IMR-90 (cell line): ENCODE data around the gene AGAP1. TPM values are rescaled to one million over a fixed set of nuclear protein-coding genes. Genes with fewer than 3 reads are reported as not detected.

Experiments
- ATAC-seq: fragments of 200-7000 bp; cut with Tn5 transposase; 2 replicates; pipeline ENCODE4 v1.9.1; 2020; ENCODE audit warnings: low read depth, mild to moderate bottlenecking, moderate library complexity
- BruUV-seq: library from RNA; stranded (reverse); fragments of 400-500 nt; replicated peaks from 2 replicates; lab custom pipeline; 2021; lab: Mats Ljungman, UMichigan
- CTCF ChIA-PET: fragments of 300-600 bp; formaldehyde crosslinking; extraction: SDS; loops from one replicate; lab custom pipeline; 2021; ENCODE audit warnings: antibody characterized with exemption; lab: Yijun Ruan, JAX
- POLR2A ChIA-PET: fragments of 300-600 bp; sonication (Branson Sonifier 250); formaldehyde crosslinking; loops from one replicate; lab custom pipeline; 2022; ENCODE audit warnings: antibody characterized with exemption; ENCODE audit not compliant: unreplicated experiment; lab: Charles Lee
- DNase-seq: peaks from one replicate; pipeline ENCODE4 v3.0.0; 2013
- H2AFZ ChIP-seq: replicated peaks from 2 replicates; pipeline ENCODE3; 2013; ENCODE audit warnings: low read length, mild to moderate bottlenecking; ENCODE audit not compliant: poor library complexity
- H2AK5ac ChIP-seq: 2 replicates; pipeline ENCODE4 v1.6.1; 2013; ENCODE audit warnings: low read depth, low read length, inconsistent platforms
- H2AK9ac ChIP-seq: replicated peaks from 2 replicates; pipeline ENCODE3; 2013; ENCODE audit warnings: mild to moderate bottlenecking, low read depth, low read length, moderate library complexity; ENCODE audit not compliant: poor library complexity
- H2BK120ac ChIP-seq: 2 replicates; pipeline ENCODE4 v1.6.1; 2013; ENCODE audit warnings: low read depth, low read length, inconsistent platforms
- H2BK15ac ChIP-seq: 3 replicates; pipeline ENCODE4 v1.6.1; 2013; ENCODE audit warnings: low read depth, low read length, inconsistent platforms
- H2BK20ac ChIP-seq: 2 replicates; pipeline ENCODE4 v1.6.1; 2013; ENCODE audit warnings: low read depth, mild to moderate bottlenecking, inconsistent platforms, low read length, moderate library complexity
- H2BK5ac ChIP-seq: 2 replicates; pipeline ENCODE4 v1.6.1; 2013; ENCODE audit warnings: mild to moderate bottlenecking, low read depth, low read length, inconsistent platforms; ENCODE audit not compliant: poor library complexity, severe bottlenecking
- H3K14ac ChIP-seq: replicated peaks from 2 replicates; pipeline ENCODE4 v1.6.1; 2013; ENCODE audit warnings: low read depth, low read length, inconsistent platforms
- H3K18ac ChIP-seq: 2 replicates; pipeline ENCODE4 v1.6.1; 2013; ENCODE audit warnings: low read depth, low read length, control low read depth
- H3K23ac ChIP-seq: 2 replicates; pipeline ENCODE4 v1.6.1; 2013; ENCODE audit warnings: low read depth, low read length, inconsistent platforms
- H3K27ac ChIP-seq: 2 replicates; pipeline ENCODE4 v1.5.1; 2013; ENCODE audit warnings: mild to moderate bottlenecking, control low read depth, low read length; ENCODE audit not compliant: insufficient read depth
- H3K27me3 ChIP-seq: 2 replicates; pipeline ENCODE4 v1.6.1; 2013; ENCODE audit warnings: low read length; ENCODE audit not compliant: control insufficient read depth, insufficient read depth
- H3K36me3 ChIP-seq: 2 replicates; pipeline ENCODE4 v1.6.1; 2013; ENCODE audit warnings: low read length, mixed read lengths; ENCODE audit not compliant: control insufficient read depth, insufficient read depth
- H3K4ac ChIP-seq: 2 replicates; pipeline ENCODE4 v1.6.1; 2013; ENCODE audit warnings: low read depth, low read length, inconsistent platforms
- H3K4me1 ChIP-seq: 2 replicates; pipeline ENCODE4 v1.6.1; 2013; ENCODE audit warnings: low read length, mixed read lengths; ENCODE audit not compliant: control insufficient read depth, insufficient read depth
- H3K4me2 ChIP-seq: 2 replicates; pipeline ENCODE4 v1.6.1; 2013; ENCODE audit warnings: low read depth, mild to moderate bottlenecking, control low read depth, low read length, moderate library complexity
- H3K4me3 ChIP-seq: 2 replicates; pipeline ENCODE4 v1.5.1; 2013; ENCODE audit warnings: low read depth, mild to moderate bottlenecking, control low read depth, low read length, moderate library complexity; ENCODE audit not compliant: insufficient read depth
- H3K56ac ChIP-seq: 2 replicates; pipeline ENCODE4 v1.6.1; 2013; ENCODE audit warnings: low read length, inconsistent platforms; ENCODE audit not compliant: insufficient read depth; ENCODE audit errors: extremely low read depth
- H3K79me1 ChIP-seq, 2 experiments: 2 replicates each; pipeline ENCODE4 v1.6.1; 2013; ENCODE audit warnings: low read length in 2 of 2, inconsistent platforms in 1 of 2, low read depth in 1 of 2
- H3K9ac ChIP-seq: 2 replicates; pipeline ENCODE4 v1.6.1; 2013; ENCODE audit warnings: low read depth, low read length, control low read depth
- H3K9me1 ChIP-seq: 2 replicates; pipeline ENCODE4 v1.6.1; 2013; ENCODE audit warnings: low read length, inconsistent platforms; ENCODE audit not compliant: insufficient read depth
- H3K9me3 ChIP-seq: 2 replicates; pipeline ENCODE4 v1.6.1; 2013; ENCODE audit warnings: low read length; ENCODE audit not compliant: control insufficient read depth, insufficient read depth
- H4K20me1 ChIP-seq: 2 replicates; pipeline ENCODE4 v1.6.1; 2013; ENCODE audit warnings: low read length, inconsistent platforms; ENCODE audit not compliant: insufficient read depth
- H4K5ac ChIP-seq: 2 replicates; pipeline ENCODE4 v1.6.1; 2013; ENCODE audit warnings: mild to moderate bottlenecking, low read depth, low read length, control low read depth
- H4K8ac ChIP-seq, 2 experiments: 2 replicates each; pipeline ENCODE4 v1.6.1; 2013; ENCODE audit warnings: low read depth in 2 of 2, low read length in 2 of 2, control low read depth in 1 of 2, inconsistent platforms in 1 of 2
- H4K91ac ChIP-seq: 2 replicates; pipeline ENCODE4 v1.6.1; 2013; ENCODE audit warnings: low read depth, low read length, inconsistent platforms; ENCODE audit not compliant: insufficient read depth
- BHLHE40 ChIP-seq: fragments of 150-350 bp; IDR thresholded peaks from 2 replicates; pipeline ENCODE4 v1.6.1; 2016; ENCODE audit warnings: mild to moderate bottlenecking, low read depth, low read length
- CEBPB ChIP-seq: IDR thresholded peaks from 2 replicates; pipeline ENCODE4 v1.6.1; 2012; ENCODE audit warnings: low read depth, low read length, improper control_type of control experiment
- CHD1 ChIP-seq: IDR thresholded peaks from 2 replicates; pipeline ENCODE4 v1.6.1; 2012; ENCODE audit warnings: low read depth, low read length, improper control_type of control experiment
- FOS ChIP-seq: fragments of 150-350 bp; IDR thresholded peaks from 2 replicates; pipeline ENCODE4 v1.6.1; 2016; ENCODE audit warnings: low read depth, low read length
- MAFK ChIP-seq: IDR thresholded peaks from 2 replicates; pipeline ENCODE4 v1.6.1; 2012; ENCODE audit warnings: low read depth, low read length, improper control_type of control experiment
- MAZ ChIP-seq: IDR thresholded peaks from 2 replicates; pipeline ENCODE4 v1.6.1; 2012; ENCODE audit warnings: low read depth, mild to moderate bottlenecking, low read length, improper control_type of control experiment, moderate library complexity, borderline replicate concordance
- MXI1 ChIP-seq: IDR thresholded peaks from 2 replicates; pipeline ENCODE4 v1.6.1; 2012; ENCODE audit warnings: low read depth, mild to moderate bottlenecking, low read length, moderate library complexity, borderline replicate concordance
- NFE2L2 ChIP-seq: fragments of 150-350 bp; IDR thresholded peaks from 2 replicates; pipeline ENCODE4 v1.6.1; 2016; ENCODE audit warnings: low read depth, mild to moderate bottlenecking, low read length
- POLR2A ChIP-seq: IDR thresholded peaks from 2 replicates; pipeline ENCODE4 v1.6.1; 2012; ENCODE audit warnings: mild to moderate bottlenecking, low read depth, low read length
- RAD21 ChIP-seq: IDR thresholded peaks from 2 replicates; pipeline ENCODE4 v1.6.1; 2012; ENCODE audit warnings: low read length, improper control_type of control experiment
- RCOR1 ChIP-seq: IDR thresholded peaks from 2 replicates; pipeline ENCODE4 v1.6.1; 2012; ENCODE audit warnings: mild to moderate bottlenecking, low read length, improper control_type of control experiment; ENCODE audit not compliant: insufficient replicate concordance
- RFX5 ChIP-seq: IDR thresholded peaks from 2 replicates; pipeline ENCODE4 v1.8.0; 2012; ENCODE audit warnings: low read depth, mild to moderate bottlenecking, low read length, moderate library complexity
- SMC3 ChIP-seq: fragments of 150-350 bp; IDR thresholded peaks from 2 replicates; pipeline ENCODE4 v1.6.1; 2016; ENCODE audit warnings: low read depth, mild to moderate bottlenecking, antibody characterized with exemption, low read length, moderate library complexity
- WGBS, 2 experiments: methylation state at CpG; one replicate each; pipeline versions ENCODE4 v1.1.5 to v1.1.7; 2013; ENCODE audit warnings: missing lambda C conversion rate in 2 of 2; ENCODE audit not compliant: insufficient read length in 1 of 2; ENCODE audit errors: extremely low coverage in 2 of 2; 5-methylcytosine and 5-hydroxymethylcytosine counted together
- dilution Hi-C: fragments of 300-500 bp; cut with HindIII; formaldehyde crosslinking; loops from one replicate; pipeline ENCODE4 v1.14.3; 2018; ENCODE audit warnings: low sequenced_read_pairs; ENCODE audit not compliant: unreplicated experiment
- in situ Hi-C: fragments of 300-500 bp; cut with MboI; formaldehyde crosslinking; loops from 3 replicates; pipeline ENCODE4 v1.14.3; 2019; ENCODE audit warnings: low sequenced_read_pairs, inconsistent platforms, mixed read lengths
- intact Hi-C: fragments of 100-400 bp; cut with micrococcal nuclease; formaldehyde crosslinking; loops from 2 replicates; pipeline ENCODE4 v1.10.0; 2022
- polyA plus RNA-seq, 3 experiments: library from polyadenylated mRNA; depleted of rRNA; stranded (reverse); fragments of >200 nt; gene quantifications; 2 replicates each; pipeline ENCODE4 v1.2.3, GENCODE V29; 2012; ENCODE audit warnings: low replicate concordance in 1 of 3
- total RNA-seq: library from RNA; depleted of rRNA; stranded (reverse); fragments of >200 nt; gene quantifications from 2 replicates; pipeline ENCODE4 v1.2.3, GENCODE V29; 2012
- TF ChIP-seq, protein P1 (sequence below): fragments of 150-350 bp; IDR thresholded peaks from 2 replicates; pipeline ENCODE4 v1.6.1; 2016; ENCODE audit warnings: low read depth, mild to moderate bottlenecking, low read length, moderate library complexity, borderline replicate concordance
- TF ChIP-seq, protein P2 (sequence below): fragments of 150-350 bp; IDR thresholded peaks from 2 replicates; pipeline ENCODE4 v1.6.1; 2017; ENCODE audit warnings: mild to moderate bottlenecking, antibody characterized with exemption, low read length, low read depth
- TF ChIP-seq, protein P3 (sequence below): conservative IDR thresholded peaks from 2 replicates; pipeline ENCODE4 v1.5.1; 2012; ENCODE audit warnings: mild to moderate bottlenecking, low read depth, low read length, improper control_type of control experiment

AGAP1 gene
- total and polyA plus RNA-seq, 2 of the 4 experiments (the other 2 are of a cell fraction), result 15.1 to 16.4 TPM

DNA sequence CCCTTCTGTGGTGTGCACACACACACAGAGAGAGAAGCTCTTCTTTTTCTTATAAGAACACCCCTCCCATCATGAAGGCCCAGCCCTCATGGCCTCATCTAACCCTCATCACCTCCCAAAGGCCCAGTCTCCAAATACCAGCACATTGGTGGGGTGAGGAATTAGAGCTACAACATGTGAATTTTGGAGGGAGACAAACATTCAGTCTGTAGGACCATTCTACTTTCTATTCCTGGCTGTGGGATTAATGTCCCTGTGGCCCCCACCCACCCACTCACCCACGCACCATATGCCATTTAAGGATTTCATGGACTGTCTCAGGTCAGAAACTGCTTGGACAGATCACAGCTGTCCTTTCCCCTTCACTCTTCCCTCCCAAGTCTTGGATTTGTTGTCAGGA lies 484.2 kb downstream of the AGAP1 start:
- H3K4me3 ChIP-seq, result no peak overlapping the region
- TF ChIP-seq, protein P1, sequence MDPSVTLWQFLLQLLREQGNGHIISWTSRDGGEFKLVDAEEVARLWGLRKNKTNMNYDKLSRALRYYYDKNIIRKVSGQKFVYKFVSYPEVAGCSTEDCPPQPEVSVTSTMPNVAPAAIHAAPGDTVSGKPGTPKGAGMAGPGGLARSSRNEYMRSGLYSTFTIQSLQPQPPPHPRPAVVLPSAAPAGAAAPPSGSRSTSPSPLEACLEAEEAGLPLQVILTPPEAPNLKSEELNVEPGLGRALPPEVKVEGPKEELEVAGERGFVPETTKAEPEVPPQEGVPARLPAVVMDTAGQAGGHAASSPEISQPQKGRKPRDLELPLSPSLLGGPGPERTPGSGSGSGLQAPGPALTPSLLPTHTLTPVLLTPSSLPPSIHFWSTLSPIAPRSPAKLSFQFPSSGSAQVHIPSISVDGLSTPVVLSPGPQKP, result no peak
- TF ChIP-seq CEBPB (no peak), MAZ (no peak), RCOR1 (no peak), FOS (no peak), BHLHE40 (no peak), SMC3 (no peak), RAD21 (no peak), RFX5 (no peak), MAFK (no peak), MXI1 (no peak), NFE2L2 (no peak), POLR2A (no peak), CHD1 (no peak)
- TF ChIP-seq, protein P2, sequence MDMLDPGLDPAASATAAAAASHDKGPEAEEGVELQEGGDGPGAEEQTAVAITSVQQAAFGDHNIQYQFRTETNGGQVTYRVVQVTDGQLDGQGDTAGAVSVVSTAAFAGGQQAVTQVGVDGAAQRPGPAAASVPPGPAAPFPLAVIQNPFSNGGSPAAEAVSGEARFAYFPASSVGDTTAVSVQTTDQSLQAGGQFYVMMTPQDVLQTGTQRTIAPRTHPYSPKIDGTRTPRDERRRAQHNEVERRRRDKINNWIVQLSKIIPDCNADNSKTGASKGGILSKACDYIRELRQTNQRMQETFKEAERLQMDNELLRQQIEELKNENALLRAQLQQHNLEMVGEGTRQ, result no peak
- TF ChIP-seq, protein P3, sequence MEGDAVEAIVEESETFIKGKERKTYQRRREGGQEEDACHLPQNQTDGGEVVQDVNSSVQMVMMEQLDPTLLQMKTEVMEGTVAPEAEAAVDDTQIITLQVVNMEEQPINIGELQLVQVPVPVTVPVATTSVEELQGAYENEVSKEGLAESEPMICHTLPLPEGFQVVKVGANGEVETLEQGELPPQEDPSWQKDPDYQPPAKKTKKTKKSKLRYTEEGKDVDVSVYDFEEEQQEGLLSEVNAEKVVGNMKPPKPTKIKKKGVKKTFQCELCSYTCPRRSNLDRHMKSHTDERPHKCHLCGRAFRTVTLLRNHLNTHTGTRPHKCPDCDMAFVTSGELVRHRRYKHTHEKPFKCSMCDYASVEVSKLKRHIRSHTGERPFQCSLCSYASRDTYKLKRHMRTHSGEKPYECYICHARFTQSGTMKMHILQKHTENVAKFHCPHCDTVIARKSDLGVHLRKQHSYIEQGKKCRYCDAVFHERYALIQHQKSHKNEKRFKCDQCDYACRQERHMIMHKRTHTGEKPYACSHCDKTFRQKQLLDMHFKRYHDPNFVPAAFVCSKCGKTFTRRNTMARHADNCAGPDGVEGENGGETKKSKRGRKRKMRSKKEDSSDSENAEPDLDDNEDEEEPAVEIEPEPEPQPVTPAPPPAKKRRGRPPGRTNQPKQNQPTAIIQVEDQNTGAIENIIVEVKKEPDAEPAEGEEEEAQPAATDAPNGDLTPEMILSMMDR, result no peak
- H3K27me3 ChIP-seq, result no peaks in the 10 kb centered on the region
- no peak overlapping the region for H2AFZ ChIP-seq
- H2BK15ac ChIP-seq, result no peak overlapping the region
- H2AK5ac ChIP-seq, result no peak overlapping the region
- no peak overlapping the region for H3K9ac ChIP-seq
- in situ Hi-C loops (no loop called here), intact Hi-C loops (no loop called here), dilution Hi-C loops (no loop called here)
- BruUV-seq, result no TSS peak
- H3K79me1 ChIP-seq, result no peaks in the 10 kb centered on the region
- no peak overlapping the region for H3K4ac ChIP-seq
- ATAC-seq (no peak), DNase-seq (no peak)
- H3K36me3 ChIP-seq, result peaks cover 5% of the 10 kb centered on the region
- no peaks in the 10 kb centered on the region; the same call in 1 of the 2 replicates for H3K9me1 ChIP-seq
- ChIA-PET CTCF (no interaction called here), POLR2A (no interaction called here)
- H3K9me3 ChIP-seq, result no peaks in the 10 kb centered on the region
- no peak overlapping the region for H3K14ac ChIP-seq
- no peak overlapping the region for H2AK9ac ChIP-seq
- no peak overlapping the region for H3K27ac ChIP-seq
- WGBS, 2 experiments, result no CpG with 5 or more reads among the region's 1 CpG
- H3K4me2 ChIP-seq, result no peak overlapping the region
- no peak overlapping the region for H4K8ac ChIP-seq
- no peak overlapping the region for H3K23ac ChIP-seq
- no peak overlapping the region for H2BK5ac ChIP-seq
- no peaks in the 10 kb centered on the region for H3K4me1 ChIP-seq
- H4K20me1 ChIP-seq, result no peaks in the 10 kb centered on the region
- H3K18ac ChIP-seq, result no peak overlapping the region
- no peak overlapping the region for H2BK120ac ChIP-seq
- H4K91ac ChIP-seq, result no peak overlapping the region
- no peak overlapping the region for H4K5ac ChIP-seq
- no peak overlapping the region for H3K56ac ChIP-seq
- H2BK20ac ChIP-seq, result no peak overlapping the region
